Body of pancreas (tissue), 4 donors: ENCODE measurements around the gene ZNF277. TPM values are rescaled to one million over a fixed set of nuclear protein-coding genes. Genes with fewer than 3 reads are reported as not detected.

ENCODE experiments used
- ATAC-seq: fragments of 150-250 bp; one replicate; pipeline ENCODE4 v1.9.1; 2016
- DNase-seq, 4 donors: peaks; one replicate each; pipeline ENCODE4 v3.0.0-alpha.2; 2019
- H3K27ac ChIP-seq, 4 donors: fragments of 200-600 bp; sonication (generic); 1 replicate in 3 of 4; 2 replicates in 1 of 4; pipeline versions ENCODE4 v1.5.1 to v1.6.1; 2016 to 2019; ENCODE audit warnings: mild to moderate bottlenecking in 1 of 4, mixed read lengths in 1 of 4, moderate library complexity in 1 of 4
- H3K27me3 ChIP-seq, 2 donors: fragments of 200-600 bp; sonication (generic); one replicate each; pipeline ENCODE4 v1.6.0; 2016; ENCODE audit warnings: mild to moderate bottlenecking in 1 of 2
- H3K36me3 ChIP-seq, 2 donors: fragments of 200-600 bp; sonication (generic); replicated peaks in 1 of 2; 2 replicates each; pipeline ENCODE4 v1.5.1; 2016; ENCODE audit warnings: low read depth in 2 of 2; ENCODE audit not compliant: insufficient read depth in 1 of 2
- H3K4me1 ChIP-seq: fragments of 200-600 bp; sonication (generic); one replicate; pipeline ENCODE4 v1.6.0; 2016
- H3K4me3 ChIP-seq, 2 donors: fragments of 200-600 bp; sonication (generic); 1 replicate in 1 of 2; 2 replicates in 1 of 2; pipeline ENCODE4 v1.5.1; 2016 to 2019
- H3K9me3 ChIP-seq, 3 donors: fragments of 200-600 bp; sonication (generic); 1 replicate in 2 of 3; 2 replicates in 1 of 3; pipeline ENCODE4 v1.5.1; 2016
- CTCF ChIP-seq, 7 experiments: fragments of 450-650 bp in 4 of 7; fragments of 200-600 bp in 3 of 7; sonication (generic) in 3 of 7; IDR thresholded peaks; one replicate each; pipeline ENCODE4 v1.5.1; 2016 to 2019; ENCODE audit warnings: antibody characterized with exemption in 7 of 7
- POLR2A ChIP-seq, 3 donors: fragments of 450-650 bp; IDR thresholded peaks; one replicate each; pipeline ENCODE4 v1.6.1; 2016; ENCODE audit warnings: antibody characterized with exemption in 3 of 3, mild to moderate bottlenecking in 2 of 3
- WGBS, 2 donors: methylation state at CpG; one replicate each; pipeline ENCODE4 v1.1.5; 2017; 5-methylcytosine and 5-hydroxymethylcytosine counted together
- intact Hi-C: fragments of 100-400 bp; cut with DNase I; formaldehyde crosslinking; loops from one replicate; pipeline ENCODE4 v1.15.1; 2023
- total RNA-seq, 2 donors: library from RNA; depleted of rRNA; stranded (reverse); fragments of >200 nt; gene quantifications; one replicate each; pipeline ENCODE4 v1.1.0, GENCODE V29; 2016

Gene ZNF277
- total RNA-seq, 2 donors from 2014 or later = 12.9 to 34.0 TPM

GRCh38 chr7:112255388-112255720, 48.9 kb downstream of the ZNF277 start:
- TF ChIP-seq POLR2A (IDR thresholded peaks at IDR 0.05) (no peak), CTCF (IDR thresholded peaks at IDR 0.05) (no peak)
- Histone ChIP-seq H3K27ac (no peak overlapping the region), H3K4me1 (peaks cover 19% of the 10 kb centered on the region), H3K4me3 (no peak overlapping the region), H3K36me3 (no peaks in the 10 kb centered on the region), H3K9me3 (no peaks in the 10 kb centered on the region), H3K27me3 (no peaks in the 10 kb centered on the region)
- intact Hi-C loops = no loop called here
- DNase-seq (no peak), ATAC-seq (no peak)

DNA sequence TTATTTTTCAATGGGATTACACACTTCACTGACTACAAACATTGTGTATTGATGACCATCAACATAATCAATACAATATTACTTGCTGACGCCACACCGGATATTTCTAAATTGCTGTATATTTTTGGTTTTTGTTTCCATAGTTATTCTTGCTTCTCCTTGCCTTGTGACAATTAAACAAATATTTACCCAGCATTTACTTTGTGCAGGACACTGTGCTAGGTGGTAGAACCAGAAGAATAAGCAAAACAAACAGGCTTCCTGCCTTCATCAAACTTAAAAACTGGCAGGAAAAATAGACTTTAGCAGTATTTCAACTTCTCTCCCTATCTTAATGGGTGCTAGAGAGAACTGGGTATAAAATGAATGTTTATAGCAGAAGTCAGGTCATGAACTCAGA, 50.6 kb downstream of the ZNF277 start:
- WGBS, 2 donors = 31 to 37% methylated on average over 2 of the region's 2 CpGs
- Histone ChIP-seq H3K27ac (peak overlapping the region in 1 of 4 donors; percentile 34), H3K9me3 (no peaks in the 10 kb centered on the region), H3K4me3 (no peak overlapping the region), H3K27me3 (no peaks in the 10 kb centered on the region), H3K36me3 (no peaks in the 10 kb centered on the region), H3K4me1 (peaks cover 19% of the 10 kb centered on the region)
- ATAC-seq = peak; percentile 80
- no peak for DNase-seq
- no peak for TF ChIP-seq CTCF (IDR thresholded peaks at IDR 0.05)
- no peak for TF ChIP-seq POLR2A (IDR thresholded peaks at IDR 0.05)
- intact Hi-C loops = no loop called here

DNA sequence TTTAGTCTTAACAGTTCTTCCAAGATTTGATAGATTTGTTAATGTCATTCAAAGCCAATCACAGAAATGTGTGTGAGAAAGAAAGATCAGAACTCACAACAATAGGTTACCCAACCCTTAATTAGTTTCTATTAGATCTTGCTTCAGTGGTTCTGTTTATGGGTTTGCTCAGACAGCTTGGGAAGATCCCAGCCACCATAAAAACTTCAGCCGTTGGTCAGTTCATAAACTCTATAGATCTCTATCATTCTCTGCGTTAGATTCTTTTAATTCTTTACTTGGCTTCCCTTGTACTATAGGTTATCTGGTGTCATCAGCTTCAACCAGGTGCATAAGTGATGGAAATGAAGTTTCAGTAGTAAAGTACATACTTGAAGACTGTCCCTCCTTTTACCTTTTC, 54.4 kb downstream of the ZNF277 start:
- DNase-seq (no peak), ATAC-seq (no peak)
- Histone ChIP-seq H3K36me3 (no peaks in the 10 kb centered on the region), H3K4me1 (peaks cover 22% of the 10 kb centered on the region), H3K9me3 (no peaks in the 10 kb centered on the region), H3K27ac (no peak overlapping the region), H3K4me3 (no peak overlapping the region), H3K27me3 (no peaks in the 10 kb centered on the region)
- no peak for TF ChIP-seq CTCF (IDR thresholded peaks at IDR 0.05)
- TF ChIP-seq POLR2A (IDR thresholded peaks at IDR 0.05) = no peak
- intact Hi-C loops = no loop called here
- 84 to 85% methylated on average over 2 of the region's 2 CpGs for WGBS, 2 donors

- no peak for TF ChIP-seq CTCF (IDR thresholded peaks at IDR 0.05)
- no peak for TF ChIP-seq POLR2A (IDR thresholded peaks at IDR 0.05)
- 76 to 78% methylated on average over 3 of the region's 3 CpGs for WGBS, 2 donors
- ATAC-seq (no peak), DNase-seq (no peak)
- intact Hi-C loops = no loop called here
- H3K27me3 ChIP-seq = no peaks in the 10 kb centered on the region
- H3K4me3 ChIP-seq = no peak overlapping the region
- H3K27ac ChIP-seq = no peak overlapping the region
- no peaks in the 10 kb centered on the region for H3K9me3 ChIP-seq
- no peaks in the 10 kb centered on the region for H3K36me3 ChIP-seq
- peaks cover 14% of the 10 kb centered on the region for H3K4me1 ChIP-seq
These were observed 55.5 kb downstream of the ZNF277 start for GRCh38 chr7:112262036-112262435.

GRCh38 chr7:112262855-112263487, 56.5 kb downstream of the ZNF277 start:
- ATAC-seq = no peak
- no peaks in the 10 kb centered on the region for H3K9me3 ChIP-seq
- no peaks in the 10 kb centered on the region for H3K27me3 ChIP-seq
- no peak for DNase-seq
- H3K27ac ChIP-seq = no peak overlapping the region
- WGBS, 2 donors = 76 to 87% methylated on average over 2 of the region's 2 CpGs
- H3K4me1 ChIP-seq = peaks cover 10% of the 10 kb centered on the region
- no peak overlapping the region for H3K4me3 ChIP-seq
- TF ChIP-seq POLR2A (IDR thresholded peaks at IDR 0.05) (no peak), CTCF (IDR thresholded peaks at IDR 0.05) (no peak)
- no peaks in the 10 kb centered on the region for H3K36me3 ChIP-seq
- intact Hi-C loops = no loop called here
